Measurements from ENCODE around the gene WEE2. TPM values are rescaled to one million over a fixed set of nuclear protein-coding genes. Genes with fewer than 3 reads are reported as not detected.

WEE2 gene
- total RNA-seq = not detected in 2 replicates

- TF ChIP-seq CTCF (IDR thresholded peaks at IDR 0.05; ENCODE audit: insufficient read depth, low read length, severe bottlenecking) = no peak
- Histone ChIP-seq H3K36me3 (ENCODE audit: control insufficient read depth, insufficient read depth, low read length) (no peaks in the 10 kb centered on the region), H3K4me3 (ENCODE audit: low read depth, low read length) (no peak within 1 kb of the TSS), H3K27me3 (ENCODE audit: control insufficient read depth, insufficient read depth, low read length) (no peaks in the 10 kb centered on the region)
- no peak for DNase-seq (ENCODE audit: low read depth)
- FAIRE-seq = no peak
Measured at GRCh38 chr7:141708351-141708750, at the start of gene WEE2. WEE2 (plus strand) TSS chr7:141708353; CDS start chr7:141708759, 406 bp downstream.

- H3K4me3 ChIP-seq (ENCODE audit: low read depth, low read length) = no peak overlapping the region
- FAIRE-seq = no peak
- peaks cover 8% of the 10 kb centered on the region for H3K36me3 ChIP-seq (ENCODE audit: control insufficient read depth, insufficient read depth, low read length)
- no peak for DNase-seq (ENCODE audit: low read depth)
- H3K27me3 ChIP-seq (ENCODE audit: control insufficient read depth, insufficient read depth, low read length) = no peaks in the 10 kb centered on the region
- TF ChIP-seq CTCF (IDR thresholded peaks at IDR 0.05; ENCODE audit: insufficient read depth, low read length, severe bottlenecking) = no peak
Measured at GRCh38 chr7:141659501-141659900, 48.7 kb upstream of the WEE2 start.

GRCh38 chr7:141660259-141660658 is 47.9 kb upstream of the WEE2 start:
- Histone ChIP-seq H3K27me3 (ENCODE audit: control insufficient read depth, insufficient read depth, low read length) (no peaks in the 10 kb centered on the region), H3K36me3 (ENCODE audit: control insufficient read depth, insufficient read depth, low read length) (peaks cover 13% of the 10 kb centered on the region), H3K4me3 (ENCODE audit: low read depth, low read length) (no peak overlapping the region)
- DNase-seq (ENCODE audit: low read depth) = no peak
- TF ChIP-seq CTCF (IDR thresholded peaks at IDR 0.05; ENCODE audit: insufficient read depth, low read length, severe bottlenecking) = no peak
- FAIRE-seq = no peak

- DNase-seq (ENCODE audit: low read depth) (peak; percentile 76), FAIRE-seq (no peak)
- Histone ChIP-seq H3K27me3 (ENCODE audit: control insufficient read depth, insufficient read depth, low read length) (no peaks in the 10 kb centered on the region), H3K36me3 (ENCODE audit: control insufficient read depth, insufficient read depth, low read length) (peaks cover 12% of the 10 kb centered on the region), H3K4me3 (ENCODE audit: low read depth, low read length) (no peak overlapping the region)
- no peak for TF ChIP-seq CTCF (IDR thresholded peaks at IDR 0.05; ENCODE audit: insufficient read depth, low read length, severe bottlenecking)
Measured at GRCh38 chr7:141663081-141663849, 44.9 kb upstream of the WEE2 start.

GRCh38 chr7:141664450-141664849 is 43.7 kb upstream of the WEE2 start:
- no peak for DNase-seq (ENCODE audit: low read depth)

More at GRCh38 chr7:141664450-141664849, 43.7 kb upstream of the WEE2 start:
- no peak for TF ChIP-seq CTCF (IDR thresholded peaks at IDR 0.05; ENCODE audit: insufficient read depth, low read length, severe bottlenecking)
- no peak for FAIRE-seq
- Histone ChIP-seq H3K36me3 (ENCODE audit: control insufficient read depth, insufficient read depth, low read length) (peaks cover 11% of the 10 kb centered on the region), H3K4me3 (ENCODE audit: low read depth, low read length) (no peak overlapping the region), H3K27me3 (ENCODE audit: control insufficient read depth, insufficient read depth, low read length) (no peaks in the 10 kb centered on the region)
